PFSK-1 (cell line): ENCODE measurements around the gene DPM1. TPM values are rescaled to one million over a fixed set of nuclear protein-coding genes. Genes with fewer than 3 reads are reported as not detected.

Experiments
- FOXP2 ChIP-seq: optimal IDR thresholded peaks from 2 replicates; pipeline ENCODE3; 2011; ENCODE audit warnings: borderline replicate concordance, control low read depth, inconsistent platforms; ENCODE audit not compliant: insufficient read depth; ENCODE audit errors: extremely low read length, extremely low read depth
- POLR2AphosphoS5 ChIP-seq: IDR thresholded peaks from 2 replicates; pipeline ENCODE4 v1.6.1; 2012; ENCODE audit warnings: low read depth, mild to moderate bottlenecking, control low read depth, low read length, moderate library complexity
- REST ChIP-seq, 2 experiments: IDR thresholded peaks; 2 replicates each; pipeline versions ENCODE4 v1.6.1 to v1.8.0; 2011 to 2012; ENCODE audit warnings: low read depth in 2 of 2, low read length in 2 of 2, control low read depth in 1 of 2, inconsistent platforms in 1 of 2, mild to moderate bottlenecking in 1 of 2, moderate library complexity in 1 of 2; ENCODE audit not compliant: insufficient read depth in 1 of 2
- SIN3A ChIP-seq: IDR thresholded peaks from 2 replicates; pipeline ENCODE4 v1.6.1; 2012; ENCODE audit warnings: mild to moderate bottlenecking, low read length, moderate library complexity, borderline replicate concordance; ENCODE audit not compliant: insufficient read depth
- TAF1 ChIP-seq: IDR thresholded peaks from 2 replicates; pipeline ENCODE4 v1.6.1; 2012; ENCODE audit warnings: low read length, control low read depth, borderline replicate concordance; ENCODE audit not compliant: insufficient read depth
- polyA plus RNA-seq: library from polyadenylated mRNA; unstranded; fragments of >200 nt; gene quantifications from one replicate; pipeline ENCODE4 v1.2.1, GENCODE V29; 2012; ENCODE audit warnings: low read depth, missing spikeins; ENCODE audit not compliant: insufficient read length

DPM1 gene
- polyA plus RNA-seq = 49.3 TPM

GRCh38 chr20:50957798-50958614 is at the start of gene DPM1:
Gene DPM1, minus strand, starts transcription at chr20:50958532. Its CDS starts 9 bp downstream, at chr20:50958523.
- TF ChIP-seq TAF1 = peak; percentile 99
- no peak for TF ChIP-seq SIN3A
- TF ChIP-seq REST (IDR thresholded peaks at IDR 0.05; ENCODE audit: insufficient read depth in 1 of 2, low read depth in 2 of 2, low read length in 2 of 2) = peak; percentile 28 to 36; a peak in 2 of 4 replicates
- peak; percentile 96 for TF ChIP-seq POLR2AphosphoS5
- TF ChIP-seq FOXP2 = no peak

- TF ChIP-seq REST (IDR thresholded peaks at IDR 0.05; ENCODE audit: insufficient read depth in 1 of 2, low read depth in 2 of 2, low read length in 2 of 2) = no peak
- no peak for TF ChIP-seq TAF1
- TF ChIP-seq FOXP2 = no peak
Measured at GRCh38 chr20:51005214-51005613, 46.9 kb upstream of the DPM1 start.

- TF ChIP-seq POLR2AphosphoS5 = no peak
- TF ChIP-seq FOXP2 = no peak
- TF ChIP-seq REST (IDR thresholded peaks at IDR 0.05; ENCODE audit: insufficient read depth in 1 of 2, low read depth in 2 of 2, low read length in 2 of 2) = no peak
- TF ChIP-seq TAF1 = no peak
- no peak for TF ChIP-seq SIN3A
Measured at GRCh38 chr20:51004781-51005180, 46.4 kb upstream of the DPM1 start.

DNA sequence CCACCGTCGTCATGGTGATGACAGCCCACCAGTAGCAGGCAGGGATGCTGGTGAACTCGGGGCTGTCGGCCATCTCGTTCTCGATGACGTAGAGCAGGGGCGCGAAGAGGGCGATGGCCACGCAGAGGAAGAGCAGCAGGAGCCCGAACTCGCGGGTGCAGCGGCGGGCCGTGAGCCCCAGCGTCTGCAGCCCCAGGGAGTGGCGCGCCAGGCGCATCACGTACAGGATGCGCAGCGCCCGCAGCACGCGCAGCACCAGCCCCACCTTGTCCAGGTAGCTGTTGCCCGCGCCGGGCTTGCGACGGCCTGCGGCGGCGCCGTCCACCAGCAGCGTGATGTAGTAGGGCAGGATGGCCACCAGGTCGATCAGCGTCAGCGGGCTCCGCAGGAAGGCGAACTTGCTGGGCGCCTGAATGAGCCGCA is 46.0 kb upstream of the DPM1 start:
- TF ChIP-seq FOXP2 = no peak
- no peak for TF ChIP-seq POLR2AphosphoS5
- no peak for TF ChIP-seq SIN3A
- TF ChIP-seq TAF1 = no peak
- TF ChIP-seq REST (IDR thresholded peaks at IDR 0.05; ENCODE audit: insufficient read depth in 1 of 2, low read depth in 2 of 2, low read length in 2 of 2) = no peak

DNA sequence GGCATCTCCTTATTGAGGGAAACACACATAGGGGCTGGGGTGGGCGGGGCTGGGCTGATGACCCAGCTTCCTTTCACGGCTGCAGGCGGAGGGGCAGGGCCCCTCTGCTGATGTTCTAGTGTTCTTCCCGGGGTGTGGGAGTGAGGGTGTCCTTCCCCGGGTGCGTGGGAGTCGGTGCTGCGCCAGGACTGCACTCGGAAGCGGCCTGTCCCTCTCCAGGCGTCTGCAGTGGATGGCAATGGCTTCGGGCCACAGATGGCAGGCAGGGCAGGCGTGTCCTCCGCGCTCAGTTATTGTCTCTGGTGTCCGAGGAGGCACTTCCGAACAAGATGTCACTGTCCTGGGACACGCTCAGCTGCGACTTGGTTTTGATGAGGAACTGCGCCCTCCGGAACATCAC is 45.4 kb upstream of the DPM1 start:
- TF ChIP-seq POLR2AphosphoS5 (no peak), SIN3A (no peak), FOXP2 (no peak), TAF1 (no peak), REST (IDR thresholded peaks at IDR 0.05; ENCODE audit: insufficient read depth in 1 of 2, low read depth in 2 of 2, low read length in 2 of 2) (no peak)
